Adipocyte (in vitro differentiated cells): ENCODE measurements around the gene ST8SIA6.

ENCODE experiments used
- DNase-seq: peaks from one replicate; pipeline ENCODE4 v3.0.0-alpha.2; 2015; ENCODE audit warnings: low read depth
- H3K27me3 ChIP-seq: replicated peaks from 2 replicates; pipeline ENCODE4 v1.7.0; 2013; ENCODE audit warnings: mild to moderate bottlenecking, low read length, moderate library complexity; ENCODE audit not compliant: control insufficient read depth, insufficient read depth
- H3K36me3 ChIP-seq: 2 replicates; pipeline ENCODE4 v1.7.0; 2013; ENCODE audit warnings: low read length, mild to moderate bottlenecking, moderate library complexity; ENCODE audit not compliant: control insufficient read depth, insufficient read depth, severe bottlenecking
- H3K4me1 ChIP-seq: 2 replicates; pipeline ENCODE4 v1.7.0; 2013; ENCODE audit warnings: mild to moderate bottlenecking, low read length, moderate library complexity; ENCODE audit not compliant: control insufficient read depth, insufficient read depth
- H3K4me3 ChIP-seq: 2 replicates; pipeline ENCODE4 v1.7.0; 2013; ENCODE audit warnings: mild to moderate bottlenecking, low read length, moderate library complexity
- H3K9ac ChIP-seq: 2 replicates; pipeline ENCODE4 v1.7.0; 2013; ENCODE audit warnings: mild to moderate bottlenecking, low read length, moderate library complexity
- H3K9me3 ChIP-seq: 2 replicates; pipeline ENCODE4 v1.7.0; 2013; ENCODE audit warnings: mild to moderate bottlenecking, low read length, moderate library complexity; ENCODE audit not compliant: control insufficient read depth

The ST8SIA6 gene

GRCh38 chr10:17423632-17424186 lies 30.7 kb downstream of the ST8SIA6 start:
- Histone ChIP-seq H3K4me3 (no peak overlapping the region), H3K27me3 (peaks cover 25% of the 10 kb centered on the region), H3K9ac (no peak overlapping the region), H3K4me1 (no peaks in the 10 kb centered on the region), H3K36me3 (no peaks in the 10 kb centered on the region), H3K9me3 (no peaks in the 10 kb centered on the region)
- peak; percentile 15 for DNase-seq

DNA sequence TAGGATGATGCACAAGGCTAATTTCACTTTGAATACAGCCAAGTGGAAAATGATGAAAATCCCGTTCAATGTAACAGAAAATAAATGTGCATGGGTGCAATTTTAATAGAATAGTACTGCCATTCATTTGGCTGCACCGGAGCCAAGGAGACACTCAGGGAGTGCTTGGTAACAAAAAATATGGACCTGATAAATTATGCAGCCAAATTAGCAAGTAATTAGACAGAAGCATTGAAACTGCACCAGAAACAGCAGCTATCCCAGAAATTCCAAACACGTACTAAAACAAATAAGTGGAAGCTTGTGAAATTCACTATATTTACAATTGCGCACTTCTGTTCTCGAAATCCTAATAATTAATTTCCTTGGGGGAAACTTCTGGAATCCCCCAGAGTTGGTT lies 31.5 kb downstream of the ST8SIA6 start:
- no peak overlapping the region for H3K4me3 ChIP-seq
- peaks cover 19% of the 10 kb centered on the region for H3K27me3 ChIP-seq
- no peaks in the 10 kb centered on the region for H3K36me3 ChIP-seq
- no peak for DNase-seq
- no peak overlapping the region for H3K9ac ChIP-seq
- no peaks in the 10 kb centered on the region for H3K9me3 ChIP-seq
- H3K4me1 ChIP-seq, result no peaks in the 10 kb centered on the region

- H3K36me3 ChIP-seq, result no peaks in the 10 kb centered on the region
Observed at GRCh38 chr10:17418249-17418648, 36.1 kb downstream of the ST8SIA6 start.

GRCh38 chr10:17416442-17417211 lies 37.8 kb downstream of the ST8SIA6 start:
- Histone ChIP-seq H3K36me3 (no peaks in the 10 kb centered on the region), H3K27me3 (peaks cover 18% of the 10 kb centered on the region), H3K9me3 (peaks cover 13% of the 10 kb centered on the region), H3K9ac (no peak overlapping the region), H3K4me3 (no peak overlapping the region), H3K4me1 (no peaks in the 10 kb centered on the region)
- DNase-seq, result no peak

More at GRCh38 chr10:17418249-17418648, 36.1 kb downstream of the ST8SIA6 start:
- Histone ChIP-seq H3K4me1 (no peaks in the 10 kb centered on the region), H3K4me3 (no peak overlapping the region), H3K9me3 (peaks cover 13% of the 10 kb centered on the region), H3K9ac (no peak overlapping the region), H3K27me3 (peaks cover 18% of the 10 kb centered on the region)
- DNase-seq, result peak; percentile 26

DNA sequence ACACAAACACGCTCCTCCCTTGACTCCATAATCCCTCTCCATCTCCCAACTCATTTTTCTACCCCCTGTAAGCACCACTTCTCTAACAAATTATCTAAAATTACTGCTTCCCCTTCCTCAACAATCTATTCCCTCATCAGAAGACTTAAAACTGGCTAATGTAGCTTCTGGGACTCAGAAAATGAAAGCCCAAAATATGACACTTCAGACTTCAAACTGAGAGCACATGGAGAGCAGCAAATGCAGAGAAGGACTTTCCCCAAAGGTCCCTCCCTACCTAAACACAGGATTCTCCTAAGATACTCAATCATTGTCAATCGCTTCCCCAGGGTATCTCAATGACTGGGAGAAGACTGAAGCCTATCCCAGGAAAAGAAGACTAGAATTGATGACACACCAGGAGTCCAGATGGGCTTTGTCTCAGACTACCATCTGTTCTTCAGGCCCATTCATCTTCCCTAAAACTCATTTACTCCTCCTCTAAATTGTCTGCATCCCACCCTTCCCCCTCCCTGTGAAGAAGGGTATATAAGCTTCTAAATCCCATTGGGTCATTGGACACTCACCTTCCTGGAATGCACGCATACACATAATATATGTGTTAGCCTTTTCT lies 39.2 kb downstream of the ST8SIA6 start:
- Histone ChIP-seq H3K4me1 (no peaks in the 10 kb centered on the region), H3K27me3 (peaks cover 14% of the 10 kb centered on the region), H3K9ac (no peak overlapping the region), H3K9me3 (peaks cover 13% of the 10 kb centered on the region), H3K36me3 (no peaks in the 10 kb centered on the region), H3K4me3 (no peak overlapping the region)
- DNase-seq, result no peak

DNA sequence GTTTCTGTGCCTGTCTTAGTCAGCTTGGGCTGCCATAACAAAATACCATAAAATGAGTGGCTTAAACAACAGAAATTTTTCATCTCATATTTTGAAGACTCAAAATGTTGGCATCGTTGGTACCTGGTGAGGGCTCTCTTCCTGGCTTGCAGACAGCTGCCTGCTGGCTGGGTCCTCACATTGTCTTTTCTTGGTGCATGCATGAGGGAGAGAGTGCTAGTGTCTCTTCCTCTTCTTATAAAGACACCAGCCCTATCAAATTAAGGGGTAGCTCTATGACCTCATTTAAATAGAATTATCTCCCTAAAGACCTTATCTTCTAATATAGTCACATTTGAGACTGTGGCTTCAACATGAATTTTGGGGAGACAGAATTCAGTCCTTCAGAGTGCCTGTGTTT lies 39.9 kb downstream of the ST8SIA6 start:
- H3K4me1 ChIP-seq, result no peaks in the 10 kb centered on the region
- peaks cover 13% of the 10 kb centered on the region for H3K9me3 ChIP-seq
- no peaks in the 10 kb centered on the region for H3K36me3 ChIP-seq
- no peak overlapping the region for H3K4me3 ChIP-seq
- no peak overlapping the region for H3K9ac ChIP-seq
- peaks cover 14% of the 10 kb centered on the region for H3K27me3 ChIP-seq
- no peak for DNase-seq

GRCh38 chr10:17413876-17414275 lies 40.5 kb downstream of the ST8SIA6 start:
- no peak for DNase-seq
- Histone ChIP-seq H3K4me1 (no peaks in the 10 kb centered on the region), H3K9me3 (peaks cover 13% of the 10 kb centered on the region)

GRCh38 chr10:17412323-17412722 lies 42.1 kb downstream of the ST8SIA6 start:
- H3K9ac ChIP-seq, result no peak overlapping the region
- H3K36me3 ChIP-seq, result no peaks in the 10 kb centered on the region
- H3K27me3 ChIP-seq, result peaks cover 12% of the 10 kb centered on the region
- no peak overlapping the region for H3K4me3 ChIP-seq
- DNase-seq, result no peak
- no peaks in the 10 kb centered on the region for H3K4me1 ChIP-seq
- H3K9me3 ChIP-seq, result peaks cover 13% of the 10 kb centered on the region

More at GRCh38 chr10:17413876-17414275, 40.5 kb downstream of the ST8SIA6 start:
- Histone ChIP-seq H3K4me3 (no peak overlapping the region), H3K9ac (no peak overlapping the region), H3K36me3 (no peaks in the 10 kb centered on the region), H3K27me3 (peaks cover 14% of the 10 kb centered on the region)

GRCh38 chr10:17410907-17411306 lies 43.5 kb downstream of the ST8SIA6 start:
- Histone ChIP-seq H3K9me3 (peaks cover 4% of the 10 kb centered on the region), H3K4me1 (no peaks in the 10 kb centered on the region), H3K4me3 (no peak overlapping the region), H3K27me3 (peaks cover 6% of the 10 kb centered on the region), H3K36me3 (no peaks in the 10 kb centered on the region), H3K9ac (no peak overlapping the region)
- no peak for DNase-seq

GRCh38 chr10:17409170-17409733 lies 45.1 kb downstream of the ST8SIA6 start:
- Histone ChIP-seq H3K36me3 (no peaks in the 10 kb centered on the region), H3K27me3 (peaks cover 7% of the 10 kb centered on the region), H3K9me3 (peaks cover under 1% of the 10 kb centered on the region), H3K9ac (no peak overlapping the region), H3K4me3 (no peak overlapping the region), H3K4me1 (no peaks in the 10 kb centered on the region)
- DNase-seq, result peak; percentile 43

GRCh38 chr10:17407047-17407446 lies 47.3 kb downstream of the ST8SIA6 start:
- H3K27me3 ChIP-seq, result peaks cover 16% of the 10 kb centered on the region
- no peaks in the 10 kb centered on the region for H3K9me3 ChIP-seq
- H3K36me3 ChIP-seq, result no peaks in the 10 kb centered on the region
- H3K4me3 ChIP-seq, result no peak overlapping the region
- no peak overlapping the region for H3K9ac ChIP-seq
- DNase-seq, result no peak
- no peaks in the 10 kb centered on the region for H3K4me1 ChIP-seq
